CD14-positive monocyte (primary cell): ENCODE results near the gene NPEPL1. TPM values are rescaled to one million over a fixed set of nuclear protein-coding genes. Genes with fewer than 3 reads are reported as not detected.
"Not testable (repeated sequence)": the region's sequence is repeated elsewhere in the genome, so short reads cannot be mapped to it uniquely, and the experiment has no call there.

ENCODE experiments used
- DNase-seq, 3 donors: peaks; one replicate each; pipeline ENCODE4 v3.0.0-alpha.2; 2011 to 2022
- H2AFZ ChIP-seq: 2 replicates; pipeline ENCODE4 v1.6.0; 2012; ENCODE audit warnings: mild to moderate bottlenecking, low read depth, low read length, inconsistent platforms; ENCODE audit not compliant: insufficient read depth, poor library complexity, severe bottlenecking
- H3K27ac ChIP-seq, 2 donors: 1 replicate in 1 of 2; 2 replicates in 1 of 2; pipeline ENCODE4 v1.5.1; 2012 to 2013; ENCODE audit warnings: low read length in 2 of 2, control low read depth in 1 of 2, inconsistent platforms in 1 of 2, low read depth in 1 of 2, mild to moderate bottlenecking in 1 of 2
- H3K27me3 ChIP-seq, 2 donors: one replicate each; pipeline versions ENCODE4 v1.6.0 to v1.6.1; 2011 to 2013; ENCODE audit warnings: low read length in 2 of 2; ENCODE audit not compliant: control insufficient read depth in 2 of 2, insufficient read depth in 2 of 2
- H3K36me3 ChIP-seq, 2 donors: replicated peaks in 1 of 2; 1 replicate in 1 of 2; 2 replicates in 1 of 2; pipeline versions ENCODE4 v1.5.1 to v1.6.1; 2012 to 2013; ENCODE audit warnings: low read length in 2 of 2, control low read depth in 1 of 2, inconsistent platforms in 1 of 2, mild to moderate bottlenecking in 1 of 2; ENCODE audit not compliant: insufficient read depth in 2 of 2, control insufficient read depth in 1 of 2
- H3K4me1 ChIP-seq, 2 donors: 1 replicate in 1 of 2; 2 replicates in 1 of 2; pipeline versions ENCODE4 v1.5.1 to v1.6.1; 2012 to 2013; ENCODE audit warnings: low read length in 2 of 2, control low read depth in 1 of 2, inconsistent platforms in 1 of 2, mild to moderate bottlenecking in 1 of 2, moderate library complexity in 1 of 2; ENCODE audit not compliant: insufficient read depth in 2 of 2, control insufficient read depth in 1 of 2
- H3K4me2 ChIP-seq: replicated peaks from 2 replicates; pipeline ENCODE3; 2012; ENCODE audit warnings: low read length, moderate library complexity, mild to moderate bottlenecking; ENCODE audit not compliant: poor library complexity, severe bottlenecking; ENCODE audit errors: extremely low read depth
- H3K4me3 ChIP-seq, 3 experiments: fragments of 200-600 bp in 1 of 3; sonication (generic) in 1 of 3; replicated peaks in 1 of 3; 1 replicate in 2 of 3; 2 replicates in 1 of 3; pipeline ENCODE4 v1.5.1; 2011 to 2013; ENCODE audit warnings: low read length in 3 of 3, mild to moderate bottlenecking in 3 of 3, control low read depth in 2 of 3, low read depth in 2 of 3, inconsistent platforms in 1 of 3, moderate library complexity in 1 of 3
- H3K79me2 ChIP-seq: 2 replicates; pipeline ENCODE4 v1.6.0; 2012; ENCODE audit warnings: mild to moderate bottlenecking, control low read depth, inconsistent platforms, low read length, moderate library complexity; ENCODE audit not compliant: insufficient read depth
- H3K9ac ChIP-seq: 2 replicates; pipeline ENCODE4 v1.6.0; 2017; ENCODE audit warnings: low read length, mild to moderate bottlenecking; ENCODE audit not compliant: insufficient read depth, poor library complexity, severe bottlenecking
- H3K9me3 ChIP-seq, 2 donors: replicated peaks in 1 of 2; 1 replicate in 1 of 2; 2 replicates in 1 of 2; pipeline versions ENCODE4 v1.5.1 to v1.6.1; 2012 to 2013; ENCODE audit warnings: low read length in 2 of 2, control low read depth in 1 of 2; ENCODE audit not compliant: control insufficient read depth in 1 of 2, insufficient read depth in 1 of 2
- H4K20me1 ChIP-seq: 2 replicates; pipeline ENCODE4 v1.6.0; 2012; ENCODE audit warnings: mild to moderate bottlenecking, low read length, control low read depth, moderate library complexity; ENCODE audit not compliant: insufficient read depth
- H3K27ac Mint-ChIP-seq, 7 donors: one replicate each; pipeline ENCODE4 v1.8.0; 2020; ENCODE audit warnings: mild to moderate bottlenecking in 7 of 7, mixed read lengths in 7 of 7, moderate library complexity in 6 of 7, inconsistent platforms in 2 of 7
- H3K27me3 Mint-ChIP-seq, 3 donors: one replicate each; pipeline ENCODE4 v1.8.0; 2021 to 2022; ENCODE audit warnings: low read depth in 3 of 3, mild to moderate bottlenecking in 3 of 3, mixed read lengths in 3 of 3, moderate library complexity in 3 of 3, inconsistent platforms in 1 of 3
- H3K36me3 Mint-ChIP-seq, 2 donors: one replicate each; pipeline ENCODE4 v1.8.0; 2020; ENCODE audit warnings: mixed read lengths in 2 of 2, inconsistent platforms in 1 of 2, mild to moderate bottlenecking in 1 of 2
- H3K4me1 Mint-ChIP-seq: one replicate; pipeline ENCODE4 v1.8.0; 2020; ENCODE audit warnings: mild to moderate bottlenecking, mixed read lengths
- H3K4me3 Mint-ChIP-seq, 2 donors: one replicate each; pipeline ENCODE4 v1.8.0; 2020; ENCODE audit warnings: mild to moderate bottlenecking in 2 of 2, mixed read lengths in 2 of 2, moderate library complexity in 1 of 2
- H3K9me3 Mint-ChIP-seq, 7 donors: one replicate each; pipeline ENCODE4 v1.8.0; 2020 to 2022; ENCODE audit warnings: mixed read lengths in 7 of 7, mild to moderate bottlenecking in 6 of 7, moderate library complexity in 6 of 7, inconsistent platforms in 2 of 7
- CTCF ChIP-seq: fragments of 200-600 bp; IDR thresholded peaks from one replicate; pipeline ENCODE4 v1.8.0; 2022; ENCODE audit warnings: antibody characterized with exemption, mild to moderate bottlenecking
- WGBS: methylation state at CpG from one replicate; pipeline ENCODE4 v1.1.5; 2013; ENCODE audit warnings: missing lambda C conversion rate; ENCODE audit not compliant: insufficient coverage; 5-methylcytosine and 5-hydroxymethylcytosine counted together
- intact Hi-C, 2 donors: fragments of 100-400 bp; cut with micrococcal nuclease; formaldehyde crosslinking; loops; one replicate each; pipeline versions ENCODE4 v1.15.0 to v1.15.1; 2023
- polyA plus RNA-seq, 3 donors: library from polyadenylated mRNA; depleted of rRNA in 1 of 3; unstranded in 2 of 3; stranded (reverse) in 1 of 3; fragments of 300-500 nt in 2 of 3; fragments of >200 nt in 1 of 3; fragmentation: Illumina TruSeq in 2 of 3; gene quantifications; 1 replicate in 2 of 3; 2 replicates in 1 of 3; pipeline ENCODE4 v1.2.3, GENCODE V29; 2012 to 2021

NPEPL1 gene
- polyA plus RNA-seq, 3 donors, result 37.6 to 109 (median 39.6) TPM

GRCh38 chr20:58647796-58648501 is 44.7 kb upstream of the NPEPL1 start:
- 100% methylated on average over 2 of the region's 12 CpGs for WGBS
- peaks cover 13% of the 10 kb centered on the region for H3K4me1 Mint-ChIP-seq

GRCh38 chr20:58648502-58648825 is 44.1 kb upstream of the NPEPL1 start:
- H3K27ac Mint-ChIP-seq, H3K4me2 ChIP-seq, H4K20me1 ChIP-seq, H3K27ac ChIP-seq, DNase-seq, H3K9ac ChIP-seq, H3K36me3 Mint-ChIP-seq, H3K9me3 Mint-ChIP-seq, H3K9me3 ChIP-seq, H3K4me3 ChIP-seq, H3K36me3 ChIP-seq, H2AFZ ChIP-seq: not testable (repeated sequence)
- Mint-ChIP-seq H3K27me3 (peaks cover 15 to 18% (median 18%) of the 10 kb centered on the region in 3 donors), H3K4me1 (peaks cover 17% of the 10 kb centered on the region), H3K4me3 (peak overlapping the region in 1 of 2 donors; percentile 90)
- Histone ChIP-seq H3K79me2 (peaks cover 22% of the 10 kb centered on the region), H3K4me1 (peaks cover 19 to 39% of the 10 kb centered on the region in 2 donors), H3K27me3 (peaks cover 3 to 18% of the 10 kb centered on the region in 2 donors)
- WGBS, result 97% methylated on average over 5 of the region's 6 CpGs
- intact Hi-C loops, result loop anchor here (10.0 kb wide), 2 partner anchors 206 to 414 kb away; partner anchors contain the start of genes GNAS (in 1 of the 2) and GNAS-AS1 (in 1 of the 2)

More at GRCh38 chr20:58647796-58648501, 44.7 kb upstream of the NPEPL1 start:
- Histone ChIP-seq H3K27me3 (peaks cover 3 to 18% of the 10 kb centered on the region in 2 donors), H3K4me3 (no peak overlapping the region), H3K4me1 (peaks cover 15 to 33% of the 10 kb centered on the region in 2 donors), H3K9me3 (no peaks in the 10 kb centered on the region), H3K36me3 (no peaks in the 10 kb centered on the region), H3K27ac (no peak overlapping the region), H2AFZ (no peak overlapping the region), H4K20me1 (no peaks in the 10 kb centered on the region), H3K9ac (no peak overlapping the region), H3K79me2 (peaks cover 17% of the 10 kb centered on the region), H3K4me2 (no peak overlapping the region)
- TF ChIP-seq CTCF, result no peak
- Mint-ChIP-seq H3K9me3 (peaks cover 0 to 6% (median 0%) of the 10 kb centered on the region in 7 donors), H3K27me3 (peaks cover 15 to 20% (median 19%) of the 10 kb centered on the region in 3 donors), H3K4me3 (no peak overlapping the region), H3K36me3 (peaks cover 0 to 2% of the 10 kb centered on the region in 2 donors), H3K27ac (no peak overlapping the region)
- intact Hi-C loops, result loop anchor here (10.0 kb wide), 2 partner anchors 207 to 413 kb away; partner anchors contain the start of genes GNAS (in 1 of the 2) and GNAS-AS1 (in 1 of the 2)
- DNase-seq, result no peak
